Upper lobe of left lung (tissue), 6 donors: Measurements from ENCODE around the gene GDAP1L1. TPM values are rescaled to one million over a fixed set of nuclear protein-coding genes. Genes with fewer than 3 reads are reported as not detected.
A peak's percentile ranks its signal among the peaks of the same experiment; 100 is the strongest.

Experiments
- ATAC-seq, 2 donors: fragments of 200-7000 bp; cut with Tn5 transposase; one replicate each; pipeline ENCODE4 v1.9.1; 2022; ENCODE audit warnings: mild to moderate bottlenecking in 2 of 2, moderate library complexity in 2 of 2; ENCODE audit not compliant: low FRiP score in 2 of 2
- DNase-seq, 2 donors: peaks; one replicate each; pipeline ENCODE4 v3.0.0-alpha.2; 2019 to 2020
- H3K27ac ChIP-seq, 4 donors: fragments of 200-600 bp; sonication (generic); one replicate each; pipeline ENCODE4 v1.5.1; 2016 to 2019
- H3K27me3 ChIP-seq, 4 donors: fragments of 200-600 bp; sonication (generic); one replicate each; pipeline ENCODE4 v1.5.1; 2017 to 2019
- H3K36me3 ChIP-seq, 4 donors: fragments of 200-600 bp; sonication (generic); one replicate each; pipeline ENCODE4 v1.5.1; 2016 to 2019
- H3K4me1 ChIP-seq, 4 donors: fragments of 200-600 bp; sonication (generic); one replicate each; pipeline ENCODE4 v1.5.1; 2018 to 2019
- H3K4me3 ChIP-seq, 4 donors: fragments of 200-600 bp; sonication (generic); one replicate each; pipeline ENCODE4 v1.5.1; 2017 to 2019; ENCODE audit warnings: mild to moderate bottlenecking in 2 of 4, moderate library complexity in 1 of 4
- H3K9me3 ChIP-seq, 4 donors: fragments of 200-600 bp; sonication (generic); one replicate each; pipeline ENCODE4 v1.5.1; 2018 to 2019
- CTCF ChIP-seq, 6 experiments: fragments of 450-650 bp in 4 of 6; fragments of 200-600 bp in 2 of 6; sonication (generic) in 2 of 6; IDR thresholded peaks; one replicate each; pipeline ENCODE4 v1.5.1; 2016 to 2019; ENCODE audit warnings: antibody characterized with exemption in 6 of 6
- EP300 ChIP-seq, 4 donors: sonication (generic); formaldehyde crosslinking; IDR thresholded peaks; one replicate each; pipeline ENCODE4 v1.5.1; 2017; ENCODE audit warnings: antibody characterized with exemption in 4 of 4, control low read depth in 2 of 4
- POLR2A ChIP-seq, 4 donors: fragments of 450-650 bp; IDR thresholded peaks; one replicate each; pipeline ENCODE4 v1.5.1; 2016 to 2017; ENCODE audit warnings: antibody characterized with exemption in 4 of 4, mild to moderate bottlenecking in 2 of 4
- POLR2AphosphoS5 ChIP-seq, 2 donors: sonication (generic); formaldehyde crosslinking; IDR thresholded peaks; one replicate each; pipeline ENCODE4 v1.5.1; 2017; ENCODE audit warnings: antibody characterized with exemption in 2 of 2
- WGBS, 2 donors: methylation state at CpG; one replicate each; pipeline ENCODE4 v1.1.5; 2017 to 2018; 5-methylcytosine and 5-hydroxymethylcytosine counted together
- total RNA-seq, 6 donors: library from RNA; depleted of rRNA in 4 of 6; stranded (reverse); fragments of >200 nt in 4 of 6; gene quantifications; one replicate each; pipeline versions ENCODE4 v1.1.0 to v1.2.1, GENCODE V29; 2016 to 2021
- donor health status: DM: no; HTN: no; CAD: no; lungs with moderate emphysema.
- donor health status: DM: no; HTN: yes; CAD: no; lungs with severe emphysema.

Gene GDAP1L1
- total RNA-seq, 6 donors from 2014 or later = not detected

- no peaks in the 10 kb centered on the region for H3K9me3 ChIP-seq
- peaks cover 14 to 24% (median 17%) of the 10 kb centered on the region in 4 donors for H3K4me1 ChIP-seq
- H3K27me3 ChIP-seq = no peaks in the 10 kb centered on the region
- WGBS, 2 donors = 30 to 31% methylated on average over 9 to 17 of the region's 17 CpGs
- no peak for TF ChIP-seq POLR2AphosphoS5 (IDR thresholded peaks at IDR 0.05)
- no peak for TF ChIP-seq EP300 (IDR thresholded peaks at IDR 0.05)
- no peak for TF ChIP-seq POLR2A (IDR thresholded peaks at IDR 0.05)
- TF ChIP-seq CTCF (IDR thresholded peaks at IDR 0.05) = no peak
- DNase-seq = peak; percentile 26 to 46
- ATAC-seq = peak; percentile 15 to 63
- H3K4me3 ChIP-seq = peak overlapping the region; percentile 81 to 96 (median 90)
- peaks cover 0 to 9% (median 0%) of the 10 kb centered on the region in 4 donors for H3K36me3 ChIP-seq
- H3K27ac ChIP-seq = peak overlapping the region; percentile 62 to 87 (median 79)
These were observed 62.9 kb downstream of the GDAP1L1 start for GRCh38 chr20:44309763-44310663.

GRCh38 chr20:44310664-44311639, 63.8 kb downstream of the GDAP1L1 start, which contains the start of gene FITM2:
FITM2 (minus strand) TSS chr20:44311202; CDS start chr20:44311148, 54 bp downstream.
- Histone ChIP-seq H3K27me3 (no peaks in the 10 kb centered on the region), H3K36me3 (peaks cover 0 to 9% (median 0%) of the 10 kb centered on the region in 4 donors), H3K9me3 (no peaks in the 10 kb centered on the region), H3K4me1 (peaks cover 14 to 24% (median 17%) of the 10 kb centered on the region in 4 donors), H3K27ac (peak within 1 kb of the TSS; percentile 62 to 87 (median 79)), H3K4me3 (peak within 1 kb of the TSS; percentile 81 to 96 (median 90))
- ATAC-seq (peak; percentile 98 to 99), DNase-seq (peak; percentile 99 to 100)
- TF ChIP-seq CTCF (IDR thresholded peaks at IDR 0.05) (peak; percentile 96 to 99 (median 98)), EP300 (IDR thresholded peaks at IDR 0.05) (peak in 1 of 4 donors; percentile 60), POLR2A (IDR thresholded peaks at IDR 0.05) (peak in 2 of 4 donors; percentile 66 to 69), POLR2AphosphoS5 (IDR thresholded peaks at IDR 0.05) (peak; percentile 83 to 96)
- WGBS, 2 donors = 2 to 7% methylated on average over 15 to 58 of the region's 70 CpGs

GRCh38 chr20:44314870-44315269, 67.8 kb downstream of the GDAP1L1 start:
- peaks cover 9 to 15% (median 11%) of the 10 kb centered on the region in 4 donors for H3K4me1 ChIP-seq
- ATAC-seq = no peak
- no peak for DNase-seq
- no peaks in the 10 kb centered on the region for H3K9me3 ChIP-seq
- TF ChIP-seq CTCF (IDR thresholded peaks at IDR 0.05) (no peak), EP300 (IDR thresholded peaks at IDR 0.05) (no peak), POLR2A (IDR thresholded peaks at IDR 0.05) (no peak), POLR2AphosphoS5 (IDR thresholded peaks at IDR 0.05) (no peak)
- H3K27ac ChIP-seq = no peak overlapping the region
- no peaks in the 10 kb centered on the region for H3K27me3 ChIP-seq
- H3K4me3 ChIP-seq = no peak overlapping the region
- no peaks in the 10 kb centered on the region for H3K36me3 ChIP-seq

GRCh38 chr20:44319839-44320422, 72.8 kb downstream of the GDAP1L1 start:
- no peak for DNase-seq
- WGBS, 2 donors = 97 to 98% methylated on average over 2 of the region's 2 CpGs
- TF ChIP-seq POLR2A (IDR thresholded peaks at IDR 0.05) (no peak), CTCF (IDR thresholded peaks at IDR 0.05) (no peak), POLR2AphosphoS5 (IDR thresholded peaks at IDR 0.05) (no peak), EP300 (IDR thresholded peaks at IDR 0.05) (no peak)
- Histone ChIP-seq H3K9me3 (no peaks in the 10 kb centered on the region), H3K27me3 (no peaks in the 10 kb centered on the region), H3K27ac (no peak overlapping the region), H3K36me3 (no peaks in the 10 kb centered on the region), H3K4me3 (no peak overlapping the region), H3K4me1 (no peaks in the 10 kb centered on the region)
- no peak for ATAC-seq
